ENCODE measurements around the gene TSPAN7.

TSPAN7 gene

DNA sequence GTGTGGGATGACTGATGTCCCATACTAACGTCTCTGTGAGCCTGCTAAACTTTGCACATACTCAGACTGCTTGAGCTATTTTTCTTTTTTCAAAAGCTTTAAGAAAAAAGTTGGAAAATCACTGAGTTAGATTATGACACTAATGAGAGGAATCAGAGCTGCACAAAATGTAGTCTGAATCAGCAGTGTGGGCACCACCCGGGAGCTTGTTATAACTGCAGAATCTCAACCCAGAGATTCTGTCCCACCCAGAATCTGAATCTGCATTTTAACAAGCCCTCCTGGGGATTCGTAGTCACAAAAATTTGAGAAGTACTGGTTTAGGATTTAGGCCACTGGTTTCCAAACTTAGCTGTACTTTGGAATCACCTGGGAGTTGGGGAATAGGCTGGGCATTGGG is 137.8 kb downstream of the TSPAN7 start:
- Histone ChIP-seq H3K27ac (ENCODE audit: low read depth, low read length, poor library complexity, severe bottlenecking) (no peak overlapping the region), H3K4me2 (ENCODE audit: low read length) (no peak overlapping the region), H3K36me3 (ENCODE audit: insufficient read depth, low read length) (no peaks in the 10 kb centered on the region), H3K27me3 (ENCODE audit: insufficient read depth, low read length) (no peaks in the 10 kb centered on the region), H3K9me3 (ENCODE audit: low read length) (no peaks in the 10 kb centered on the region), H3K4me1 (ENCODE audit: insufficient read depth, low read length, severe bottlenecking) (no peaks in the 10 kb centered on the region), H3K9me2 (ENCODE audit: low read depth, low read length) (no peaks in the 10 kb centered on the region), H3K4me3 (ENCODE audit: low read depth, low read length, poor library complexity, severe bottlenecking) (no peak overlapping the region), H3K9ac (ENCODE audit: low read length) (no peak overlapping the region), H4K20me1 (ENCODE audit: insufficient read depth, low read length) (no peaks in the 10 kb centered on the region), H3F3A (ENCODE audit: insufficient read depth, low read length) (no peaks in the 10 kb centered on the region), H3K79me2 (ENCODE audit: insufficient read depth, low read length) (no peaks in the 10 kb centered on the region), H2AFZ (ENCODE audit: low read length) (no peak overlapping the region)
- TF ChIP-seq EZH2 (IDR thresholded peaks at IDR 0.05; ENCODE audit: borderline replicate concordance, low read length): no peak
- TF ChIP-seq, protein P1, sequence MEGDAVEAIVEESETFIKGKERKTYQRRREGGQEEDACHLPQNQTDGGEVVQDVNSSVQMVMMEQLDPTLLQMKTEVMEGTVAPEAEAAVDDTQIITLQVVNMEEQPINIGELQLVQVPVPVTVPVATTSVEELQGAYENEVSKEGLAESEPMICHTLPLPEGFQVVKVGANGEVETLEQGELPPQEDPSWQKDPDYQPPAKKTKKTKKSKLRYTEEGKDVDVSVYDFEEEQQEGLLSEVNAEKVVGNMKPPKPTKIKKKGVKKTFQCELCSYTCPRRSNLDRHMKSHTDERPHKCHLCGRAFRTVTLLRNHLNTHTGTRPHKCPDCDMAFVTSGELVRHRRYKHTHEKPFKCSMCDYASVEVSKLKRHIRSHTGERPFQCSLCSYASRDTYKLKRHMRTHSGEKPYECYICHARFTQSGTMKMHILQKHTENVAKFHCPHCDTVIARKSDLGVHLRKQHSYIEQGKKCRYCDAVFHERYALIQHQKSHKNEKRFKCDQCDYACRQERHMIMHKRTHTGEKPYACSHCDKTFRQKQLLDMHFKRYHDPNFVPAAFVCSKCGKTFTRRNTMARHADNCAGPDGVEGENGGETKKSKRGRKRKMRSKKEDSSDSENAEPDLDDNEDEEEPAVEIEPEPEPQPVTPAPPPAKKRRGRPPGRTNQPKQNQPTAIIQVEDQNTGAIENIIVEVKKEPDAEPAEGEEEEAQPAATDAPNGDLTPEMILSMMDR (IDR thresholded peaks at IDR 0.05; ENCODE audit: low read length): no peak

DNA sequence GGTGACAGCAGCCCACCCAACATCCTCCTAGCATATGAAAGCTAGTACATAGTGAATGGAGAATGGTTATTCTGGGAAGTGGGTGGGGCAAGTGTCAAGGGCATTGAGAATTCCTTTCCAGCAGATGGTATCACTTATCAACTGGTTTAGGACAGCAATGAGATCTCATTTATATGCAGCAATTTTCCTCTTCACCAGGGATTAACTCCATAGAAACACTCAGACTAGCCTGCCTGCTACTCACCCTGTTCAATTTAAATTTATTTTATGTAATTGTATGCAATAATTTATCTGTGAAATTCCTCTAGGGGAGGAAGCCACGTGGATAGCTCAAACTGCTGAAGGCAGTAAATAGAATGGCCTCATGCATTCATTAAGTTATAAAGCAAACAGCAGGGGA is 138.4 kb downstream of the TSPAN7 start:
- H3K36me3 ChIP-seq (ENCODE audit: insufficient read depth, low read length): no peaks in the 10 kb centered on the region
- no peaks in the 10 kb centered on the region for H3K79me2 ChIP-seq (ENCODE audit: insufficient read depth, low read length)
- TF ChIP-seq, protein P1 (IDR thresholded peaks at IDR 0.05; ENCODE audit: low read length): no peak
- H3F3A ChIP-seq (ENCODE audit: insufficient read depth, low read length): no peaks in the 10 kb centered on the region
- no peaks in the 10 kb centered on the region for H3K27me3 ChIP-seq (ENCODE audit: insufficient read depth, low read length)
- H3K27ac ChIP-seq (ENCODE audit: low read depth, low read length, poor library complexity, severe bottlenecking): no peak overlapping the region
- H3K9me2 ChIP-seq (ENCODE audit: low read depth, low read length): no peaks in the 10 kb centered on the region
- no peaks in the 10 kb centered on the region for H3K9me3 ChIP-seq (ENCODE audit: low read length)
- no peak overlapping the region for H3K4me2 ChIP-seq (ENCODE audit: low read length)
- no peaks in the 10 kb centered on the region for H4K20me1 ChIP-seq (ENCODE audit: insufficient read depth, low read length)
- H3K4me1 ChIP-seq (ENCODE audit: insufficient read depth, low read length, severe bottlenecking): no peaks in the 10 kb centered on the region
- H3K4me3 ChIP-seq (ENCODE audit: low read depth, low read length, poor library complexity, severe bottlenecking): no peak overlapping the region
- no peak overlapping the region for H2AFZ ChIP-seq (ENCODE audit: low read length)
- H3K9ac ChIP-seq (ENCODE audit: low read length): no peak overlapping the region

DNA sequence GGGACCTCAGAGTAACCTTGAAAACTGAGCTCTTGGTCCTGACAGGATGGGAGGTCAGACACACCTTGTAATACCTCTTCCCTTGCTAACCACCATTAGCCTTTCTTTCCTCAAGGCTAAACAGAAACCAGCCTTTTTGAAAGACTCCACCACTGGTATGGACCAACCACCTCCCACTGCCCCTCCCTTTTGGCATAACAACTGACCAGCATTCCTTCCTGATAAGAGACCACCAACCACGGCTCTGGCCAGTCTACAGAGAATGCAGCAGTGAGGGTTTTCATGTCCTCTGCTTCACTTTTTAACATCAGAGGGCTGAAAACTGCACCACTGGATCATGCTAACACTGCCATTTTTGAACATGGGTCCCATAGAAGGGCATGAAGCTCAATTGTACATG is 139.7 kb downstream of the TSPAN7 start:
- Histone ChIP-seq H3K36me3 (ENCODE audit: insufficient read depth, low read length) (no peaks in the 10 kb centered on the region), H3K9ac (ENCODE audit: low read length) (no peak overlapping the region), H3K9me2 (ENCODE audit: low read depth, low read length) (no peaks in the 10 kb centered on the region), H2AFZ (ENCODE audit: low read length) (no peak overlapping the region), H3K4me3 (ENCODE audit: low read depth, low read length, poor library complexity, severe bottlenecking) (no peak overlapping the region), H3K4me2 (ENCODE audit: low read length) (no peak overlapping the region), H3K9me3 (ENCODE audit: low read length) (no peaks in the 10 kb centered on the region), H4K20me1 (ENCODE audit: insufficient read depth, low read length) (no peaks in the 10 kb centered on the region), H3K27ac (ENCODE audit: low read depth, low read length, poor library complexity, severe bottlenecking) (no peak overlapping the region), H3K27me3 (ENCODE audit: insufficient read depth, low read length) (no peaks in the 10 kb centered on the region), H3K79me2 (ENCODE audit: insufficient read depth, low read length) (no peaks in the 10 kb centered on the region), H3F3A (ENCODE audit: insufficient read depth, low read length) (no peaks in the 10 kb centered on the region), H3K4me1 (ENCODE audit: insufficient read depth, low read length, severe bottlenecking) (no peaks in the 10 kb centered on the region)
- TF ChIP-seq, protein P1 (IDR thresholded peaks at IDR 0.05; ENCODE audit: low read length): no peak
- no peak for TF ChIP-seq EZH2 (IDR thresholded peaks at IDR 0.05; ENCODE audit: borderline replicate concordance, low read length)
